Loucy (cell line): ENCODE measurements around the gene LSM7.
A peak's percentile ranks its signal among the peaks of the same experiment; 100 is the strongest.

Experiments
- H2AFZ ChIP-seq: fragments of 200-600 bp; sonication (generic); 2 replicates; pipeline ENCODE4 v1.6.0; 2016; ENCODE audit warnings: antibody characterized with exemption, mild to moderate bottlenecking, low read length, moderate library complexity
- H3F3A ChIP-seq: fragments of 200-600 bp; 2 replicates; pipeline ENCODE4 v1.6.0; 2016; ENCODE audit warnings: antibody characterized with exemption, low read depth, mild to moderate bottlenecking
- H3K27me3 ChIP-seq: fragments of 200-600 bp; sonication (generic); 2 replicates; pipeline ENCODE4 v1.6.1; 2014; ENCODE audit warnings: low read length, mild to moderate bottlenecking; ENCODE audit not compliant: insufficient read depth, poor library complexity, severe bottlenecking
- H3K36me3 ChIP-seq: fragments of 200-600 bp; sonication (generic); 2 replicates; pipeline ENCODE4 v1.6.1; 2016; ENCODE audit warnings: low read length; ENCODE audit not compliant: insufficient read depth
- H3K4me1 ChIP-seq: fragments of 200-600 bp; sonication (generic); 2 replicates; pipeline ENCODE4 v1.5.1; 2014; ENCODE audit warnings: low read length, mild to moderate bottlenecking; ENCODE audit not compliant: insufficient read depth, poor library complexity, severe bottlenecking
- H3K4me2 ChIP-seq: fragments of 200-600 bp; sonication (generic); 2 replicates; pipeline ENCODE4 v1.6.0; 2014; ENCODE audit warnings: antibody characterized with exemption, low read length, low read depth, mild to moderate bottlenecking; ENCODE audit not compliant: poor library complexity, severe bottlenecking
- H3K4me3 ChIP-seq: fragments of 200-600 bp; sonication (generic); 2 replicates; pipeline ENCODE4 v1.5.1; 2014; ENCODE audit warnings: low read length, mild to moderate bottlenecking, mixed read lengths; ENCODE audit not compliant: poor library complexity, severe bottlenecking
- H3K79me2 ChIP-seq: fragments of 200-600 bp; sonication (generic); 2 replicates; pipeline ENCODE4 v1.6.1; 2014; ENCODE audit warnings: low read length; ENCODE audit not compliant: insufficient read depth
- H3K9ac ChIP-seq: fragments of 200-600 bp; sonication (generic); 2 replicates; pipeline ENCODE4 v1.6.0; 2014; ENCODE audit warnings: mild to moderate bottlenecking, low read depth, low read length, moderate library complexity; ENCODE audit not compliant: poor library complexity, severe bottlenecking
- H3K9me2 ChIP-seq: fragments of 200-600 bp; sonication (generic); replicated peaks from 2 replicates; pipeline ENCODE4 v1.6.1; 2016; ENCODE audit warnings: low read depth, low read length, mixed read lengths
- H3K9me3 ChIP-seq: fragments of 200-600 bp; sonication (generic); 2 replicates; pipeline ENCODE4 v1.6.1; 2014; ENCODE audit warnings: mild to moderate bottlenecking, antibody characterized with exemption, low read length, low read depth; ENCODE audit not compliant: insufficient read depth
- H4K20me1 ChIP-seq: fragments of 200-600 bp; sonication (generic); 2 replicates; pipeline ENCODE4 v1.6.0; 2014; ENCODE audit warnings: antibody characterized with exemption, low read length, mild to moderate bottlenecking; ENCODE audit not compliant: insufficient read depth, poor library complexity, severe bottlenecking
- EZH2phosphoT487 ChIP-seq: fragments of 200-600 bp; IDR thresholded peaks from 2 replicates; pipeline ENCODE4 v1.6.1; 2018; ENCODE audit warnings: antibody characterized with exemption, mild to moderate bottlenecking, moderate library complexity, borderline replicate concordance
- TF ChIP-seq, protein P1 (sequence below): fragments of 200-600 bp; sonication (generic); conservative IDR thresholded peaks from 2 replicates; pipeline ENCODE4 v1.5.1; 2014; ENCODE audit warnings: mild to moderate bottlenecking, antibody characterized with exemption, low read length

LSM7 gene

DNA sequence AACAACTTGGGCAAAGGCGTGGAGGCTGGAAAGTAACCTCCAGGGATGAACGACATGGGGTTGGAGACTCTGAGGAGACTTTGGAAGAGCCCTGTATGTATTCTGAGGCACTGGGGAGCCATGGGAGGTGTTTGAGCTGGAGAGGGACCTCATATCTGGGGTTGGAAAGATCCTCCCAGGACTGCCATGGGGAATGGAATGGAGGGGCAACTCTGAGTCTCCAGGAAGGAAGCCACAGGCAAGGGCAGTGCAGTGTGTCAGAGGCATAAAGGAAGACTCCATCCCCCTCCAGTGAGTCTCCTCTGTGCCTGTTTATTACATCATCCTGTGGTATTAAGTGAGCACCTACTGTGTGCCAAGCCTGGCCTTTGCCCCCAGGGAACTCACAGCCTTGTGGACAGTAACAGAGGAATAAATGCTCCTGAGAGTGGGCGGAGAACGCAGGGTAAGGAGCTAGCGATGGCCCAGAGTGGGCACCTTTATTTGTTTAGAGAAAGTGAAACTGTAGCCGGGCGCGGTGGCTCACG, 54.1 kb downstream of the LSM7 start:
- Histone ChIP-seq H2AFZ (no peak overlapping the region), H3K36me3 (peaks cover 19% of the 10 kb centered on the region; the same call in 1 of the 2 replicates), H3K4me3 (peak overlapping the region; percentile 94), H3K9ac (peak overlapping the region; percentile 54), H3F3A (peaks cover 18% of the 10 kb centered on the region), H3K79me2 (peaks cover 63% of the 10 kb centered on the region), H4K20me1 (peaks cover 52% of the 10 kb centered on the region), H3K4me1 (peaks cover 24% of the 10 kb centered on the region), H3K9me2 (no peaks in the 10 kb centered on the region), H3K27me3 (peaks cover 12% of the 10 kb centered on the region), H3K4me2 (peak overlapping the region; percentile 83), H3K9me3 (no peaks in the 10 kb centered on the region)
- TF ChIP-seq EZH2phosphoT487, result no peak
- TF ChIP-seq, protein P1, sequence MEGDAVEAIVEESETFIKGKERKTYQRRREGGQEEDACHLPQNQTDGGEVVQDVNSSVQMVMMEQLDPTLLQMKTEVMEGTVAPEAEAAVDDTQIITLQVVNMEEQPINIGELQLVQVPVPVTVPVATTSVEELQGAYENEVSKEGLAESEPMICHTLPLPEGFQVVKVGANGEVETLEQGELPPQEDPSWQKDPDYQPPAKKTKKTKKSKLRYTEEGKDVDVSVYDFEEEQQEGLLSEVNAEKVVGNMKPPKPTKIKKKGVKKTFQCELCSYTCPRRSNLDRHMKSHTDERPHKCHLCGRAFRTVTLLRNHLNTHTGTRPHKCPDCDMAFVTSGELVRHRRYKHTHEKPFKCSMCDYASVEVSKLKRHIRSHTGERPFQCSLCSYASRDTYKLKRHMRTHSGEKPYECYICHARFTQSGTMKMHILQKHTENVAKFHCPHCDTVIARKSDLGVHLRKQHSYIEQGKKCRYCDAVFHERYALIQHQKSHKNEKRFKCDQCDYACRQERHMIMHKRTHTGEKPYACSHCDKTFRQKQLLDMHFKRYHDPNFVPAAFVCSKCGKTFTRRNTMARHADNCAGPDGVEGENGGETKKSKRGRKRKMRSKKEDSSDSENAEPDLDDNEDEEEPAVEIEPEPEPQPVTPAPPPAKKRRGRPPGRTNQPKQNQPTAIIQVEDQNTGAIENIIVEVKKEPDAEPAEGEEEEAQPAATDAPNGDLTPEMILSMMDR, result no peak

DNA sequence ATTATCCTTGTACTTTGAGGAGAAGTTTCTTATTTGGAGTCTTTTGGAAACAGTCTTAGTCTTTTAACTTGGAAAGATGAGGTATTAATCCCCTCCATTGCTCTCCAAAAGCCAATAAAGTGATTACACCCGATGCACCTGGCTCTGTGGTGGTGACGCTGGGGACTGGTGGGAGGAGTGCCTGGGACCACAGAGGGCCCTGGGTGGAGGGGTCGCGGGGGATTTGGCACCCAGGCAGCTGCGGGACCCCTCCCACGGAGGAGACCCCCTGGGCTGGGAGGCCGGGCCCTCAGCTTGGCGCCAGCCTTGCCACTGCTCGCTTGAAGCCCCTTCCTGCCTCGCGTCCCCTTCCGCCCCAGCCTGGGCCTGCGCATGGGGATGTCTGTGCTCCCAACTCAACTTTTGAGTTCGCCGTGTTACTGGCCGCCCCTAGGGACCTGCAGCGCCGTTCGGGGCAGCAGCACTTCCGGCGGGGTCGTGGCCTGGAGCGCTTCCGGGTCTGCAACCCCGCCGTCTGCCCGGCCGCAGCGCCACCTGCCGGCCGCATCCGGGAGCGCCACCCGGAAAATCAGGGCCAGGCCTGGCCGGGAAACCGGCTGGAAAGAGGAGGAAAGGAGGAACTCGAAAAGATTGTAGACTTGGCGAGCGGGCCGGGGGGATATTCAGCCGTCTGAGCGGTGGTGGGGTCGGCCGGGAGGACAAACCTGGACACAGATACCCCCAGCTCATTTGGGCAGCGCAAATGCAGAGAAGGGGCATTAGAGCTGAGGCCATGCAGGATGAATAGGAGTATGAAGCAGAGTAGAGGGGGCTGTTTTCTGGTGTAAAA, 54.8 kb downstream of the LSM7 start:
- H4K20me1 ChIP-seq, result peaks cover 52% of the 10 kb centered on the region
- TF ChIP-seq, protein P1, result peak; percentile 91
- no peak for TF ChIP-seq EZH2phosphoT487
- no peaks in the 10 kb centered on the region for H3K9me3 ChIP-seq

More for the DNA sequence above, 54.8 kb downstream of the LSM7 start:
- Histone ChIP-seq H3K27me3 (peaks cover 12% of the 10 kb centered on the region), H3K4me1 (peaks cover 28% of the 10 kb centered on the region), H3K9ac (peak overlapping the region; percentile 69), H3K36me3 (peaks cover 19% of the 10 kb centered on the region; the same call in 1 of the 2 replicates), H3K9me2 (no peaks in the 10 kb centered on the region), H2AFZ (no peak overlapping the region), H3K4me3 (peak overlapping the region; percentile 94), H3F3A (peaks cover 18% of the 10 kb centered on the region), H3K79me2 (peaks cover 63% of the 10 kb centered on the region), H3K4me2 (peak overlapping the region; percentile 83)
